ENCODE results near the gene MAGEH1.
"Not testable (repeated sequence)": the region's sequence is repeated elsewhere in the genome, so short reads cannot be mapped to it uniquely, and the experiment has no call there.

MAGEH1 gene

GRCh38 chrX:55451990-55452832 is at the start of gene MAGEH1:
MAGEH1 (plus strand) TSS chrX:55452127; CDS start chrX:55452375, 248 bp downstream.
- DNase-seq = peak; percentile 75 to 77 (median 76)

- DNase-seq = not testable (repeated sequence)
These were observed 24.8 kb upstream of the MAGEH1 start for GRCh38 chrX:55427079-55427478.

GRCh38 chrX:55443468-55443867 is 8.5 kb upstream of the MAGEH1 start:
- DNase-seq = not testable (repeated sequence)

GRCh38 chrX:55450259-55450658 is 1.7 kb upstream of the MAGEH1 start:
- no peak for DNase-seq

GRCh38 chrX:55451141-55451540 is 786 bp upstream of the MAGEH1 start:
- DNase-seq = no peak

- DNase-seq = no peak
These were observed 319 bp upstream of the MAGEH1 start for GRCh38 chrX:55451626-55451989.

- DNase-seq = no peak
These were observed 852 bp downstream of the MAGEH1 start for GRCh38 chrX:55452833-55453124.

GRCh38 chrX:55455708-55456107 is 3.8 kb downstream of the MAGEH1 start:
- not testable (repeated sequence) for DNase-seq

- DNase-seq = not testable (repeated sequence)
These were observed 7.5 kb downstream of the MAGEH1 start for GRCh38 chrX:55459426-55459825.

GRCh38 chrX:55459926-55460325 is 8.0 kb downstream of the MAGEH1 start:
- DNase-seq = not testable (repeated sequence)

GRCh38 chrX:55464050-55464449 is 12.1 kb downstream of the MAGEH1 start:
- not testable (repeated sequence) for DNase-seq

GRCh38 chrX:55465108-55465507 is 13.2 kb downstream of the MAGEH1 start:
- not testable (repeated sequence) for DNase-seq

- DNase-seq = not testable (repeated sequence)
These were observed 13.9 kb downstream of the MAGEH1 start for GRCh38 chrX:55465791-55466190.

GRCh38 chrX:55479956-55480355 is 28.0 kb downstream of the MAGEH1 start:
- DNase-seq = not testable (repeated sequence)

GRCh38 chrX:55480390-55481062 is 28.6 kb downstream of the MAGEH1 start:
- DNase-seq = no peak

- DNase-seq = peak; percentile 5 to 28 (median 16)
These were observed 33.0 kb downstream of the MAGEH1 start for GRCh38 chrX:55484948-55485347.

- no peak for DNase-seq
These were observed 34.8 kb downstream of the MAGEH1 start for GRCh38 chrX:55486736-55487135.

GRCh38 chrX:55487143-55487542 is 35.2 kb downstream of the MAGEH1 start:
- no peak for DNase-seq

GRCh38 chrX:55488006-55488592 is 36.2 kb downstream of the MAGEH1 start:
- no peak for DNase-seq

- peak; percentile 22 to 66 (median 50) for DNase-seq
These were observed 36.8 kb downstream of the MAGEH1 start for GRCh38 chrX:55488593-55489313.

- peak in 1 of 3 donors; percentile 65 for DNase-seq
These were observed 37.5 kb downstream of the MAGEH1 start, which contains the start of gene USP51 for GRCh38 chrX:55489314-55490009. USP51 (minus strand) TSS chrX:55489848; CDS start chrX:55488939, 909 bp downstream.

GRCh38 chrX:55490121-55490520 is 38.2 kb downstream of the MAGEH1 start:
- no peak for DNase-seq
